ENCODE measurements around the gene ABLIM1. TPM values are rescaled to one million over a fixed set of nuclear protein-coding genes. Genes with fewer than 3 reads are reported as not detected.

The ABLIM1 gene
- polyA plus RNA-seq, 1 donor from 2014 or later, result 10.1 TPM

DNA sequence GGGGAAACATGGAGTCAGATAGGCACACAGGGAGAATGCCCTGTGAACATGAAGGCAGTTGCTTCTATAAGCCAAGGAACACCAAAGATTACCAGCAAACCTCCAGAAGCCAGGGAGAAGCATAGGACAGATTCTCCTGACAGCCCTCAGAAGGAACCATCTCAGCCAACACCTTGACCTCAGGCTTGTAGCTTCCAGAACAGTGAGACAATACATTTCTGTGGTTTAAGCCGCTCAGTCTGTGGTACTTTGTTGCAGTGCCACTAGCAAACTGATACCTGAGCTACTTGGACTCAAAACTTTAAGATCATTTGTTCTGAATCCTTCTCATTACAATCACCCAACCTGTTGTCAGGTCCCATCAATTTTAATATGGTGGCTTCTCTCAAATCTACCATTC lies 31.2 kb downstream of the ABLIM1 start:
- no peak for TF ChIP-seq TAF1 (IDR thresholded peaks at IDR 0.05; ENCODE audit: low read depth)
- no peak for TF ChIP-seq RAD21 (conservative IDR thresholded peaks at IDR 0.05)
- no peak for TF ChIP-seq POLR2AphosphoS5 (IDR thresholded peaks at IDR 0.05)
- TF ChIP-seq EP300 (conservative IDR thresholded peaks at IDR 0.05; ENCODE audit: poor library complexity, severe bottlenecking), result no peak
- TF ChIP-seq EZH2 (IDR thresholded peaks at IDR 0.05; ENCODE audit: borderline replicate concordance, insufficient read depth, low read length, poor library complexity, severe bottlenecking), result no peak
- TF ChIP-seq, protein P1, sequence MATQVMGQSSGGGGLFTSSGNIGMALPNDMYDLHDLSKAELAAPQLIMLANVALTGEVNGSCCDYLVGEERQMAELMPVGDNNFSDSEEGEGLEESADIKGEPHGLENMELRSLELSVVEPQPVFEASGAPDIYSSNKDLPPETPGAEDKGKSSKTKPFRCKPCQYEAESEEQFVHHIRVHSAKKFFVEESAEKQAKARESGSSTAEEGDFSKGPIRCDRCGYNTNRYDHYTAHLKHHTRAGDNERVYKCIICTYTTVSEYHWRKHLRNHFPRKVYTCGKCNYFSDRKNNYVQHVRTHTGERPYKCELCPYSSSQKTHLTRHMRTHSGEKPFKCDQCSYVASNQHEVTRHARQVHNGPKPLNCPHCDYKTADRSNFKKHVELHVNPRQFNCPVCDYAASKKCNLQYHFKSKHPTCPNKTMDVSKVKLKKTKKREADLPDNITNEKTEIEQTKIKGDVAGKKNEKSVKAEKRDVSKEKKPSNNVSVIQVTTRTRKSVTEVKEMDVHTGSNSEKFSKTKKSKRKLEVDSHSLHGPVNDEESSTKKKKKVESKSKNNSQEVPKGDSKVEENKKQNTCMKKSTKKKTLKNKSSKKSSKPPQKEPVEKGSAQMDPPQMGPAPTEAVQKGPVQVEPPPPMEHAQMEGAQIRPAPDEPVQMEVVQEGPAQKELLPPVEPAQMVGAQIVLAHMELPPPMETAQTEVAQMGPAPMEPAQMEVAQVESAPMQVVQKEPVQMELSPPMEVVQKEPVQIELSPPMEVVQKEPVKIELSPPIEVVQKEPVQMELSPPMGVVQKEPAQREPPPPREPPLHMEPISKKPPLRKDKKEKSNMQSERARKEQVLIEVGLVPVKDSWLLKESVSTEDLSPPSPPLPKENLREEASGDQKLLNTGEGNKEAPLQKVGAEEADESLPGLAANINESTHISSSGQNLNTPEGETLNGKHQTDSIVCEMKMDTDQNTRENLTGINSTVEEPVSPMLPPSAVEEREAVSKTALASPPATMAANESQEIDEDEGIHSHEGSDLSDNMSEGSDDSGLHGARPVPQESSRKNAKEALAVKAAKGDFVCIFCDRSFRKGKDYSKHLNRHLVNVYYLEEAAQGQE (IDR thresholded peaks at IDR 0.05; ENCODE audit: borderline replicate concordance), result no peak
- TF ChIP-seq, protein P2, sequence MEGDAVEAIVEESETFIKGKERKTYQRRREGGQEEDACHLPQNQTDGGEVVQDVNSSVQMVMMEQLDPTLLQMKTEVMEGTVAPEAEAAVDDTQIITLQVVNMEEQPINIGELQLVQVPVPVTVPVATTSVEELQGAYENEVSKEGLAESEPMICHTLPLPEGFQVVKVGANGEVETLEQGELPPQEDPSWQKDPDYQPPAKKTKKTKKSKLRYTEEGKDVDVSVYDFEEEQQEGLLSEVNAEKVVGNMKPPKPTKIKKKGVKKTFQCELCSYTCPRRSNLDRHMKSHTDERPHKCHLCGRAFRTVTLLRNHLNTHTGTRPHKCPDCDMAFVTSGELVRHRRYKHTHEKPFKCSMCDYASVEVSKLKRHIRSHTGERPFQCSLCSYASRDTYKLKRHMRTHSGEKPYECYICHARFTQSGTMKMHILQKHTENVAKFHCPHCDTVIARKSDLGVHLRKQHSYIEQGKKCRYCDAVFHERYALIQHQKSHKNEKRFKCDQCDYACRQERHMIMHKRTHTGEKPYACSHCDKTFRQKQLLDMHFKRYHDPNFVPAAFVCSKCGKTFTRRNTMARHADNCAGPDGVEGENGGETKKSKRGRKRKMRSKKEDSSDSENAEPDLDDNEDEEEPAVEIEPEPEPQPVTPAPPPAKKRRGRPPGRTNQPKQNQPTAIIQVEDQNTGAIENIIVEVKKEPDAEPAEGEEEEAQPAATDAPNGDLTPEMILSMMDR (IDR thresholded peaks at IDR 0.05; ENCODE audit: poor library complexity, severe bottlenecking), result no peak
- TF ChIP-seq SMC3 (conservative IDR thresholded peaks at IDR 0.05; ENCODE audit: poor library complexity), result no peak
- no peak for TF ChIP-seq MXI1 (conservative IDR thresholded peaks at IDR 0.05; ENCODE audit: poor library complexity, severe bottlenecking)
- Histone ChIP-seq H3K9me2 (ENCODE audit: insufficient read depth, low read length) (no peaks in the 10 kb centered on the region), H2AFZ (ENCODE audit: low read depth, low read length) (no peak overlapping the region), H3K36me3 (ENCODE audit: insufficient read depth, low read length) (no peaks in the 10 kb centered on the region), H3K27me3 (ENCODE audit: insufficient read depth, low read depth, low read length) (peaks cover 3% of the 10 kb centered on the region), H3K79me2 (replicated peaks; ENCODE audit: insufficient read depth, low read length) (no peaks in the 10 kb centered on the region), H3K27ac (ENCODE audit: low read length) (no peak overlapping the region), H4K20me1 (ENCODE audit: insufficient read depth) (no peaks in the 10 kb centered on the region), H3K9ac (ENCODE audit: low read length) (no peak overlapping the region), H3K4me3 (ENCODE audit: low read length) (no peak overlapping the region), H3K4me2 (ENCODE audit: low read length) (no peak overlapping the region), H3F3A (ENCODE audit: insufficient read depth, low read length, poor library complexity, severe bottlenecking) (no peaks in the 10 kb centered on the region), H3K9me3 (ENCODE audit: low read length) (peaks cover 4% of the 10 kb centered on the region)

DNA sequence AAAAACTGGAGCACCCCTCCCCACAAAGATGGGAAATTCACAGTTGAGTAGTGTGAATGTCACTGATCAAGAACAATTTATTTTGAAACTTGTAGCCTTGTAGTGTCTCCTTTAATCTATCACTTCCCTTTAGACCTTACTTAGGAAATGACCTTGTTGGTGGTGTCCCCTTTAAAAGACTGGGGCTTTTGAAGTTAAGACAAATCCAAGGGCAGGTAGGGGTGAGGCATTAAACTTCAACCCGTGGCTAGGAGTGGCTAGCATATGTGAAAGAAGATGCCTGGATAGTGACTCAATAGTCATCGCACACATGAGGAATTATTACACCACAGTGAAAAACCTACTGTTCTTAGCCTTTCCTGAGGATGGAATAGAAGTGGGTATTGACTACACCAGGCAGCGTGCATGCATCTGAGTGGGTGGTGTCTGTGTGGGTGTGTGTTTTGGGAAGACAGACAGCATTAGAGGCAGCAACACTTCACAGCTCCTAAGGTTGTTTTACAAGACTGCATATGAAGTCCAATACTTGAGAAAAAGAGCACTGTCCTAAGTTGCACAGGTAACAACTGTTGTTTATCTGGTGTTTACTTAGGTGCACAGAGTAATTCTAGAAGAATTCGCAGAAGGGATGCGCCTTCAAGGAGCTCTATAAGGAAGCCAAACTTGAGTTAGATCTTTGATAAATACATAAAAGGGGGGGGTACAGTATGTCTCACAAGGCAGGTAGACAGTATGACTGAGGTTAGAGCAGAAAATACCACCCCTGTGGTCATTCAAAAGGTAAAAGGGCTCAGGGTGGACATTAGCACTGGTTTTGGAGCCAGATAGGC lies 32.9 kb downstream of the ABLIM1 start:
- Histone ChIP-seq H4K20me1 (ENCODE audit: insufficient read depth) (no peaks in the 10 kb centered on the region), H3K27ac (ENCODE audit: low read length) (no peak overlapping the region), H3K4me3 (ENCODE audit: low read length) (no peak overlapping the region), H3K27me3 (ENCODE audit: insufficient read depth, low read depth, low read length) (peaks cover 3% of the 10 kb centered on the region), H3K9ac (ENCODE audit: low read length) (no peak overlapping the region), H3K36me3 (ENCODE audit: insufficient read depth, low read length) (no peaks in the 10 kb centered on the region), H2AFZ (ENCODE audit: low read depth, low read length) (no peak overlapping the region), H3K9me3 (ENCODE audit: low read length) (peaks cover 4% of the 10 kb centered on the region), H3K9me2 (ENCODE audit: insufficient read depth, low read length) (no peaks in the 10 kb centered on the region), H3K4me2 (ENCODE audit: low read length) (no peak overlapping the region), H3K79me2 (replicated peaks; ENCODE audit: insufficient read depth, low read length) (no peaks in the 10 kb centered on the region), H3F3A (ENCODE audit: insufficient read depth, low read length, poor library complexity, severe bottlenecking) (no peaks in the 10 kb centered on the region)
- TF ChIP-seq EZH2 (IDR thresholded peaks at IDR 0.05; ENCODE audit: borderline replicate concordance, insufficient read depth, low read length, poor library complexity, severe bottlenecking) (no peak), POLR2AphosphoS5 (IDR thresholded peaks at IDR 0.05) (no peak), MXI1 (conservative IDR thresholded peaks at IDR 0.05; ENCODE audit: poor library complexity, severe bottlenecking) (no peak), EP300 (conservative IDR thresholded peaks at IDR 0.05; ENCODE audit: poor library complexity, severe bottlenecking) (no peak), RAD21 (conservative IDR thresholded peaks at IDR 0.05) (no peak), SMC3 (conservative IDR thresholded peaks at IDR 0.05; ENCODE audit: poor library complexity) (no peak), TAF1 (IDR thresholded peaks at IDR 0.05; ENCODE audit: low read depth) (no peak)
- TF ChIP-seq, protein P1 (IDR thresholded peaks at IDR 0.05; ENCODE audit: borderline replicate concordance), result no peak
- TF ChIP-seq, protein P2 (IDR thresholded peaks at IDR 0.05; ENCODE audit: poor library complexity, severe bottlenecking), result no peak
